Activated T-helper 2 cell treated with anti-CD3 and anti-CD28 coated beads, Interferon-gamma antibody, Interleukin-2, Interleukin-4, amounts not matched to agents 10 μg/mL and 5 μg/mL and 100 μg/mL, durations not matched to agents 14 hours and 24 hours and 36 hours (primary cell): ENCODE measurements around the gene PHRF1. TPM values are rescaled to one million over a fixed set of nuclear protein-coding genes. Genes with fewer than 3 reads are reported as not detected.
"Not testable (repeated sequence)": the region's sequence is repeated elsewhere in the genome, so short reads cannot be mapped to it uniquely, and the experiment has no call there.

Experiments used
- DNase-seq: peaks from one replicate; pipeline ENCODE4 v3.0.0; 2021; ENCODE audit warnings: low spot score
- H3K27ac Mint-ChIP-seq: one replicate; pipeline ENCODE4 v1.8.0; 2021; ENCODE audit warnings: mixed read lengths
- H3K27me3 Mint-ChIP-seq: one replicate; pipeline ENCODE4 v1.8.0; 2021; ENCODE audit warnings: low read depth, mixed read lengths
- H3K36me3 Mint-ChIP-seq: one replicate; pipeline ENCODE4 v1.8.0; 2021; ENCODE audit warnings: low read depth, mixed read lengths
- H3K4me1 Mint-ChIP-seq: one replicate; pipeline ENCODE4 v1.8.0; 2021; ENCODE audit warnings: low read depth, mixed read lengths
- H3K4me3 Mint-ChIP-seq: one replicate; pipeline ENCODE4 v1.8.0; 2021; ENCODE audit warnings: low read depth, mild to moderate bottlenecking, moderate library complexity, mixed read lengths
- H3K9me3 Mint-ChIP-seq: one replicate; pipeline ENCODE4 v1.8.0; 2021; ENCODE audit warnings: mixed read lengths
- intact Hi-C: fragments of 100-400 bp; cut with micrococcal nuclease; formaldehyde crosslinking; loops from one replicate; pipeline ENCODE4 v1.15.1; 2023
- total RNA-seq: library from RNA; stranded (reverse); gene quantifications from 2 replicates; pipeline ENCODE4 v1.2.3, GENCODE V29; 2022

The PHRF1 gene
- total RNA-seq, 1 donor from 2014 or later, result 54.0 TPM

DNA sequence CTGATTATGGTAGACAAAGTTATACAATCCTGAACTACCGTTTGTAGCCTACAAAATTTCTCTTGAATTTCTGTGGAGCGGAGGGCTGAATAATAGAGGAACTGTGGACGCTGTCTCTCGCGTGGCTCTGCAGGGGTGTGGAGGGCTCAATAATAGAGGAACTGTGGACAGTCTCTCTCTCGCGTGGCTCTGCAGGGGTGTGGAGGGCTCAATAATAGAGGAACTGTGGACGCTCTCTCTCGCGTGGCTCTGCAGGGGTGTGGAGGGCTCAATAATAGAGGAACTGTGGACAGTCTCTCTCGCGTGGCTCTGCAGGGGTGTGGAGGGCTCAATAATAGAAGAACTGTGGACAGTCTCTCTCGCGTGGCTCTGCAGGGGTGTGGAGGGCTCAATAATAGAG is 76.9 kb downstream of the PHRF1 start:
- H3K36me3 Mint-ChIP-seq, result peaks cover 29% of the 10 kb centered on the region
- H3K4me1 Mint-ChIP-seq, intact Hi-C loops, H3K27ac Mint-ChIP-seq, H3K27me3 Mint-ChIP-seq, DNase-seq, H3K4me3 Mint-ChIP-seq, H3K9me3 Mint-ChIP-seq: not testable (repeated sequence)

DNA sequence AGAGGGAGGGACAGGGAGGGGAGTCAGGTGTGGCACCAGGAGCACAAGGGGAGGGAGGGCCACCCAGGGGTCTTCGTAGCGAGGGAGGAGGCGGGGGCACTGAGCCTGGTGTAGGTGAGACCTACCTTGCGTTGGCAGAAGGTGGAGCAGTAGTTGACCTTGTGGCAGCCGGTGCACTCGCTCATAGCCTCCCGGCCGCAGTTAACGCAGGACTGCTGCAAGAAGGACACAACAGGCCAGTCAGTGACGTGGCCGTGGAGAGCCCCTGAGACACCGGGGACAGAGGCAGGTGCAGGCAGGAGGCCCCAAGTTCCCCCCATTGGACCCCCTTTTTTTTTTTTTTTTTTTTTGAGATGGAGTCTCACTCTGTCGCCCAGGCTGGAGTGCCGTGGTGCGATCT is 77.6 kb downstream of the PHRF1 start:
- no peak for DNase-seq
- intact Hi-C loops, result no loop called here
- Mint-ChIP-seq H3K27ac (no peak overlapping the region), H3K36me3 (peaks cover 30% of the 10 kb centered on the region), H3K4me1 (no peaks in the 10 kb centered on the region), H3K4me3 (no peak overlapping the region), H3K9me3 (no peaks in the 10 kb centered on the region), H3K27me3 (no peaks in the 10 kb centered on the region)

DNA sequence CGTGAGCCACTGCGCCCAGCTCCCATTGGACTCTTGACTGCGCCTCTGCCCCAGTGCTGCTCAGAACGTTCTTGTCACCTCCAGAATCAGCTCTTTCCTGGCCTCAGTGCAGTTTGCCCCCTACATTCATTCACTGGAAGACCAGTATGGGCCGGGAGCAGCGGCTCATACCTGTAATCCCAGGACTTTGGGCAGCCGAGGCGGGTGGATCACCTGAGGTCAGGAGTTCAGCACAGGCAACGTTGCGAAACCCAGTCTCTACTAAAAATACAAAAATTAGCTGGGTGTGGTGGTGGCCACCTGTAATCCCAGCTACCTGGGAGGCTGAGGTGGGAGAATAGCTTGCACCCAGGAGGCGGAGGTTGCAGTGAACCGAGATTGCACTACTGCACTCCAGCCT is 78.2 kb downstream of the PHRF1 start:
- peaks cover 30% of the 10 kb centered on the region for H3K36me3 Mint-ChIP-seq
- intact Hi-C loops, result not testable (repeated sequence)

DNA sequence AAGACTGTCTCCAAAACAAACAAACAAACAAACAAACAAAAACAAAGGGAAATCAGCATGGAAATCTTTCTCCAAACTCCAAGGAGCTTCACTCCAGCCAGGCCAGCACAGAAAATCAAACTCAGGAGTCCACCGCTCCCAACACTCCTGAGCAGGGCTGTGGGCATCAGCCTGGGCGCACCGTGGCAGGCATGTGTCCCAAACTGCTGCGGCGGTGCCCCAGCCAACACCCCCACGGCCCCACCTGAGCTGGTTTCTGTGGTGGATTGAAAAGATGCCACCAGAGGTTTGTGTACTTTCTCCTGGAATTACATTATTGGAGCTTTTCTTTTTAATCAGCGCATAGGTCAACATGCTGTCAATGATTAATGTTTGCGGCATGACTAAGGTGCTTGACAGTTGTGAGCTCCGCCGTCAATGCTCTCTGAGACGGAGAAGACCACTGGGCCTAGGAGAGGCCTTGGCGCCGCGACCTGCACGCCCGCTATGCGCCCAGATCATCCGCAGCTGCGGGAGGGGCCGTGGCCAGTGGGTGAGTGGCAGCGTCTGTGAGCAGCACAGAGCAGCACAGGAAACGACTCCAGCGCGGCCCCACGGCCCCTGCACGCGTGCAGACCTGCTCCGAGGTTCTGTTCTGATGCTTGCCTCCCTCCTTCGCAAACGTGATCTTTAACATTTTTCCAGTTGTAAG is 78.9 kb downstream of the PHRF1 start:
- H3K4me3 Mint-ChIP-seq, result no peak overlapping the region
- intact Hi-C loops, result no loop called here
- no peaks in the 10 kb centered on the region for H3K4me1 Mint-ChIP-seq
- DNase-seq, result no peak
- no peaks in the 10 kb centered on the region for H3K9me3 Mint-ChIP-seq
- H3K36me3 Mint-ChIP-seq, result peaks cover 27% of the 10 kb centered on the region
- H3K27ac Mint-ChIP-seq, result no peak overlapping the region
- no peaks in the 10 kb centered on the region for H3K27me3 Mint-ChIP-seq

More for the DNA sequence above, 78.2 kb downstream of the PHRF1 start:
- DNase-seq, H3K4me3 Mint-ChIP-seq, H3K4me1 Mint-ChIP-seq, H3K27me3 Mint-ChIP-seq, H3K27ac Mint-ChIP-seq, H3K9me3 Mint-ChIP-seq: not testable (repeated sequence)

DNA sequence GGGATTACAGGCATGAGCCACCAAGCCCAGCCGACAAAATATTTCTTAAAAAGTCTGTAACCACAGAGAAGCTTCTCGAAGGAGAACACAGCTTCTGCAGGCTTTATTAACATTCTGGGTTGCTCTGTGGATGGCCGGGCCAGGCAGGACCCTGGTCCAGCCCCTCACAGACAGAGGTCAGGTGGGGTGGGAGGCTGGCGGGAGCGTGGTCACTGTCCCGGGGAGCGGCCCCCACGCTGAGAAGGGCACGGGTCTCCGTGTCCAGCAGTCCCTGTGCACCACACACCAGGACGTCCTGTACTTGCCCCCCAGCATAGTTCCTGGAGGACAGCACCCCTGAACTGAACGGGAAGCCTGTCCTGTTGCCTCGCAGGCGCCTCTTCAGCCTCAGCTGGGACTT is 80.2 kb downstream of the PHRF1 start:
- peaks cover 20% of the 10 kb centered on the region for H3K36me3 Mint-ChIP-seq
- no peaks in the 10 kb centered on the region for H3K4me1 Mint-ChIP-seq
- H3K27ac Mint-ChIP-seq, result no peak overlapping the region
- no peaks in the 10 kb centered on the region for H3K27me3 Mint-ChIP-seq
- intact Hi-C loops, result no loop called here
- no peak overlapping the region for H3K4me3 Mint-ChIP-seq
- no peaks in the 10 kb centered on the region for H3K9me3 Mint-ChIP-seq
- no peak for DNase-seq

DNA sequence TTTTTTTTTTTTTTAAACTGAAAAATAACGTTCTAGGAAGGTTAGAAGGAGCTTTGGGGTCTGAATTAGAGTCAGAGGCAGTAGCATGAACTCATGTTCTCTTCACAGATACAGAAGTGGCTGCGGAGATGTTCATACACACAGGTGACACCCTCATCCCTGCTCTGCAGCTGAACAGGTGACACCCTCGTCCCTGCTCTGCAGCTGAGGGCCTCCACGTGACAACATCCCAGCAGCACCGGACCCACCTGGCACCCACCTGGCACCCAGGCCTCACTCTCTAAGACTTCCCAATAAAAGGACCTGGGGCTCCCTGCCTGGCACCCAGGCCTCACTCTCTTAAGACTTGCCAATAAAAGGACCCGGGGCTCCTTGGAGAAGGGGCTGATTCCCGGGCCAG is 80.6 kb downstream of the PHRF1 start:
- Mint-ChIP-seq H3K4me3 (no peak overlapping the region), H3K27ac (no peak overlapping the region), H3K4me1 (no peaks in the 10 kb centered on the region), H3K36me3 (peaks cover 20% of the 10 kb centered on the region), H3K9me3 (no peaks in the 10 kb centered on the region), H3K27me3 (no peaks in the 10 kb centered on the region)
- DNase-seq, result no peak
- intact Hi-C loops, result no loop called here

DNA sequence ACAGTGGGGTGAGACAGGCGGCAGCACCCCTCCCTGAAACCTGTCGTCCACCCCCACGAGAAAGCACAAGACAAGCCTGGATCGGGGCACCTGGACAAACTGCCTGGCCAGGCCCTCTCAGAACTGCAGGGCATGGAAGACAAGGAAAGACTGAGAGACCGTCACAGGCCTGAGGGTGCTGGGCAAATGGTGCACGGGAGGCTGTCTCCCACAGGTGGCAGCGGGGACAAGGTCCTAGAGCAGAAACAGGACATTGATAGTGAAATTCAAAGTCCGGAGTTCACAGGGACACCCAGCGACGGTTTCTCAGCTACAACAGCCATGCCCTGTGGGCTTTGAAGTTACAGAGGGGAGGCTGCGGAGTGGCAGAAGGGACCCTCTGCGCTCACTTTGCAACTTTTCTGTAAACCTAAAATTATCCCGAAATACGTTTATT is 81.4 kb downstream of the PHRF1 start:
- Mint-ChIP-seq H3K27ac (no peak overlapping the region), H3K4me1 (no peaks in the 10 kb centered on the region), H3K4me3 (no peak overlapping the region), H3K36me3 (peaks cover 21% of the 10 kb centered on the region), H3K27me3 (no peaks in the 10 kb centered on the region), H3K9me3 (no peaks in the 10 kb centered on the region)
- intact Hi-C loops, result no loop called here
- DNase-seq, result no peak

DNA sequence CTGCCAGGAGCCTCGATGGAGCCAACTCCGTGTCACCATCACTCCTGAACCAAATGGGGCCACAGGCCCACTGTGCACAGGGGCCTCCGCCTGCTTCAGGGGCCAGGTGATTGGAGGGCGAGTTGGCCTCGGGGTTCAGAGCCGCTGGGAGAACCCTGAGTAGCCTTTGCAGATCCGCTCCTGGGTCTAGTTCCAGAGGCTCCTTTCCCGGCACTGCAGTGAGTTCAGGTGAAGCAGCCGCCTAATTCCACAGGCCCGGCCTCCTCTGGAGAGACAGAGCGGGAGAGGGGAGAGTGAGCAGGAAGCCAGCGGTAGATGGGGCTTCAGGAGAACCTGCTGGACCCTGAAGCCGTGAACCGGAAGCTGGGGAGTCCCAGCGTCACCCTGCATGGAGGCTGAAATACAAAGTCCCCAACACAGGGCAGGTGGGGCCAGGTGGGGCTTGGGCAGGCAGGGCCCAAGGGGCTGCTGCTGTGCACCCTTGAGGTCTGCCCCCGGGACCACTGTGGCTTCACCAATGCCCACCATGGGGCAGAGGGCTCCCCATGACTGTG is 83.3 kb downstream of the PHRF1 start:
- Mint-ChIP-seq H3K4me3 (no peak overlapping the region), H3K27me3 (no peaks in the 10 kb centered on the region), H3K9me3 (no peaks in the 10 kb centered on the region), H3K27ac (no peak overlapping the region), H3K36me3 (peaks cover 18% of the 10 kb centered on the region), H3K4me1 (no peaks in the 10 kb centered on the region)
- intact Hi-C loops, result no loop called here
- no peak for DNase-seq

DNA sequence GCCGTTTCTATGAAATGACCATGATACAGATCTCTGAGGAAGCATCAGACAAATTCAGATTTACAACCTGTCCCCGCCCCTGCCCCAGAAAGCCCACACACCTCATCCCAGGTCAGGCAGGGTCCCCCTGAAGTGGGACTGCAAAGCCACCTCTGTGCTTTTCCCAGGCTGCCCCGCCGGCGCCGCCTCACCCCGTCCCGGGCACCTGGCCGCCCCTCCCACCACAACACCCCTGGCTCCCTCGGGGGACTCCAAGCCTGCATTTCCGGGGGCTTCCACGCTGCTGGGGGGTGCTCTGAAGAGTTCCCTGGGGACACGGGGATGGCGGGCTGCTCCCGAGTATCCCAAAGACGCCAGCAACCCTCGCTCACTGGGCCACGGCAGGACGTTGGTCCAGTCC is 84.0 kb downstream of the PHRF1 start:
- Mint-ChIP-seq H3K27ac (no peak overlapping the region), H3K4me3 (no peak overlapping the region)
- intact Hi-C loops, result no loop called here

DNA sequence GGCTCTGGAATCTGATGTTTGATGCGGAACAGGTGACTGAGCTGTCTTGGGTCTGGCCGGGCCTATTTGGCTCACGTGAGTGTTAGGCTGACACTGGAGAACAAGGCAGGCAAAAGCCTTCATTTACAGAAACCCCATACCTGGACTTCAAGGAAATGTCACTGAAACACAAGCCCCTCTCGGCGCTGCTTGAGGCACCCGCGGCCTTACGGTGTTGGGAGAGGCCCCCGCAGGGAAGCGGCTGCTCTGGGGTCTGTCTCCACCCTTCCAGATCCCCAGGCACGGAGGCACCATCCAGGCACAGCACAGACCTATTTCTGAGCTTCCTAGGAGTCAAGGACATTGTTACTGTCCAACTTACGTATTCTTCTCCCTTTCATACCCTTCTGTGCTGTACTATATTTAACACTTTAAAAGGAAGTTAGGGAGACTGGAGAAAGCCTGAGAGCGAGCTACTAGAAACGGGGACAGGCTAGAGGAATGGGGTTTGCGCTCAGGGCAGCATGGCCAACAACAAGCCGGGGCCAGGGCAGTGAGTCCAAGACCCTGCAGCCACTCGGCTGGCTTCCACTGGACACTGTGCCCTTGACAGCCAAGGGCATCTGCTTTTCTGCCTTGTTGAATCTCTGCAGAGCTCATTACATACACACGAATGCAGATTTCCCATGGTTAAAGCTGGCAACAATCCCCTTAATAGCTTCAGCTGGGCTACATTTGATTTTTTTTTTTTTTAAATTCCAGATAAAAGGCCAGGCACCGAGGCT is 84.6 kb downstream of the PHRF1 start:
- no peaks in the 10 kb centered on the region for H3K27me3 Mint-ChIP-seq
- intact Hi-C loops, result no loop called here
- no peaks in the 10 kb centered on the region for H3K9me3 Mint-ChIP-seq
- H3K4me3 Mint-ChIP-seq, result no peak overlapping the region
- no peak for DNase-seq
- H3K36me3 Mint-ChIP-seq, result peaks cover 22% of the 10 kb centered on the region
- H3K27ac Mint-ChIP-seq, result no peak overlapping the region
- H3K4me1 Mint-ChIP-seq, result no peaks in the 10 kb centered on the region

More for the DNA sequence above, 84.0 kb downstream of the PHRF1 start:
- no peak for DNase-seq
- Mint-ChIP-seq H3K27me3 (no peaks in the 10 kb centered on the region), H3K9me3 (no peaks in the 10 kb centered on the region), H3K4me1 (no peaks in the 10 kb centered on the region), H3K36me3 (peaks cover 19% of the 10 kb centered on the region)

Other genes with a start within 250 kb of the PHRF1 start
- gene B4GALNT4, start 207.0 kb upstream of the PHRF1 start, total RNA-seq, result 1.5 and 2.9 TPM in 2 replicates
- not detected in 2 replicates for gene PKP3, start 182.3 kb upstream of the PHRF1 start, total RNA-seq
- 41.5 and 53.4 TPM in 2 replicates for gene SIGIRR, start 161.5 kb upstream of the PHRF1 start, total RNA-seq
- gene ANO9, start 134.5 kb upstream of the PHRF1 start, total RNA-seq, result 35.4 and 36.9 TPM in 2 replicates
- 32.1 and 34.4 TPM in 2 replicates for gene PTDSS2, start 126.2 kb upstream of the PHRF1 start, total RNA-seq
- 126 and 127 TPM in 2 replicates for gene RNH1, start 69.2 kb upstream of the PHRF1 start, total RNA-seq
- gene HRAS, start 40.9 kb upstream of the PHRF1 start, total RNA-seq, result 70.5 and 71.5 TPM in 2 replicates
- 1.3 and 2.2 TPM in 2 replicates for gene LRRC56, start 38.9 kb upstream of the PHRF1 start, total RNA-seq
- 1.1 and 1.3 TPM in 2 replicates for gene LMNTD2, start 15.7 kb upstream of the PHRF1 start, total RNA-seq
- 19.6 and 20.3 TPM in 2 replicates for gene RASSF7, start 15.5 kb upstream of the PHRF1 start, total RNA-seq
- gene IRF7, start 39.5 kb downstream of the PHRF1 start, total RNA-seq, result 26.8 and 30.3 TPM in 2 replicates
- not detected in 2 replicates for gene CDHR5, start 48.5 kb downstream of the PHRF1 start, total RNA-seq
- gene SCT, start 50.7 kb downstream of the PHRF1 start, total RNA-seq, result not detected in 2 replicates
- 0.18 and 0.30 TPM in 2 replicates for gene DRD4, start 60.8 kb downstream of the PHRF1 start, total RNA-seq
- 61.2 and 72.0 TPM in 2 replicates for gene DEAF1, start 118.8 kb downstream of the PHRF1 start, total RNA-seq
- 11.4 and 13.0 TPM in 2 replicates for gene TMEM80, start 119.3 kb downstream of the PHRF1 start, total RNA-seq
- gene EPS8L2, start 129.8 kb downstream of the PHRF1 start, total RNA-seq, result 17.8 and 24.6 TPM in 2 replicates
- 270 and 275 TPM in 2 replicates for gene TALDO1, start 171.0 kb downstream of the PHRF1 start, total RNA-seq
- gene GATD1, start 201.0 kb downstream of the PHRF1 start, total RNA-seq, result 68.0 and 75.2 TPM in 2 replicates
- 2.2 and 2.6 TPM in 2 replicates for gene CEND1, start 213.6 kb downstream of the PHRF1 start, total RNA-seq
- 58.7 and 64.5 TPM in 2 replicates for gene SLC25A22, start 221.8 kb downstream of the PHRF1 start, total RNA-seq
- gene PIDD1, start 228.8 kb downstream of the PHRF1 start, total RNA-seq, result 27.3 and 27.6 TPM in 2 replicates
- 2,210 and 2,217 TPM in 2 replicates for gene RPLP2, start 233.5 kb downstream of the PHRF1 start, total RNA-seq
- 56.1 and 59.8 TPM in 2 replicates for gene PNPLA2, start 242.4 kb downstream of the PHRF1 start, total RNA-seq